RWPE1 (cell line): ENCODE measurements around the gene TBC1D14.
"Not testable (repeated sequence)": the region's sequence is repeated elsewhere in the genome, so short reads cannot be mapped to it uniquely, and the experiment has no call there.

ENCODE experiments used
- CTCF ChIA-PET: fragments of 350-600 bp; sonication (Branson Sonifier 250); formaldehyde crosslinking; extraction: SDS; loops from one replicate; lab custom pipeline; 2021; lab: Yijun Ruan, JAX
- POLR2A ChIA-PET: fragments of 400-600 bp; formaldehyde crosslinking; extraction: SDS; loops from one replicate; lab custom pipeline; 2020; ENCODE audit warnings: antibody characterized with exemption; ENCODE audit not compliant: low non-redundant PET; lab: Yijun Ruan, JAX
- DNase-seq: peaks from one replicate; pipeline ENCODE4 v3.0.0; 2012; ENCODE audit warnings: low spot score
- H3K27ac ChIP-seq: fragments of 450-650 bp; 2 replicates; pipeline ENCODE4 v1.5.1; 2017
- TF ChIP-seq, protein P1 (sequence below): fragments of 450-650 bp; conservative IDR thresholded peaks from 2 replicates; pipeline ENCODE4 v1.5.1; 2017; ENCODE audit warnings: low read depth, mild to moderate bottlenecking

Gene TBC1D14

DNA sequence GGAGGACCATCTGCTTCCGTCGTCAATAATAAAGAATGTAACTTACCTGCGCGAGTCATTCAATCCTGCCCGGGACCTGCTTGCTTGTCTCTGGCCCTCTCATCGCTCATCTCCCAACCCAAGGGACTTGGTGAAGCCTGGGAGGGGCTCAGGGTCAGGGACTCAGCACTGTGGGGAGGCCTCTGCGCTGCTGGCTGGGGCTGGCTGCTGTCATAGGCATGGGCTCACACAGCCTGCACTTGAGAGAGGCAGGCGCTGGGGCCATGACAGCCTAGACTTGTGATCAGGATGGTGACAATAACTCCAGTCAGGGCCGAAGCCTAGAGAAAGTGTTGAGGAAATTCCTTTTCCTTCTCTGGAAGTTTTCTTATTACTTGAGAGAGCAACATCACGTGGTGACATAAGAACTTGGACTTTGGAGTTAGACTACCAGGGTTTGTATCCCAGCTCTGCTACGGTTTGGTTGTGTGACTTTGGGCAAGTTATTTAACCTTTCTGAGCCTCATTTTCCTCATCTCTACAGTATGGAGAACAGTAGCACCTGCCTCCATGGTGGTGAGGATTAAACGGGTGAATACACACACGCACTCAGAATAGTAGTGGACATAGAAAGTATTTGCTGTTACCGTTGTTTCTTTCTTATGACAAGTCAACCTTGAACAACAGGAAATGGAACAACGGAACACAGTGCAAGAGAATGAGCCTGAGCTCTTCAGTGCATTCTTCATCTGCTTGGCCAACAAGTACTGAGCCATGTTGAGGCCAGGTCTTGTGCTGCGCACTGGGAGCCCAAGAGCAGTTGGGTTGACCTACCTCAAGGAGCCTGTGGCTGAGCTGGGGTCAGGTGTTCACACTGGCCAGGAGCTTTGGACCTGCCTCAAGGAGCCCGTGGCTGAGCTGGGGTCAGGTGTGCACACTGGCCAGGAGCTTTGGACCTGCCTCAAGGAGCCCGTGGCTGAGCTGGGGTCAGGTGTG, 60.5 kb downstream of the TBC1D14 start:
- H3K27ac ChIP-seq, result no peak overlapping the region
- POLR2A ChIA-PET, result no interaction called here
- no peak for DNase-seq
- TF ChIP-seq, protein P1, sequence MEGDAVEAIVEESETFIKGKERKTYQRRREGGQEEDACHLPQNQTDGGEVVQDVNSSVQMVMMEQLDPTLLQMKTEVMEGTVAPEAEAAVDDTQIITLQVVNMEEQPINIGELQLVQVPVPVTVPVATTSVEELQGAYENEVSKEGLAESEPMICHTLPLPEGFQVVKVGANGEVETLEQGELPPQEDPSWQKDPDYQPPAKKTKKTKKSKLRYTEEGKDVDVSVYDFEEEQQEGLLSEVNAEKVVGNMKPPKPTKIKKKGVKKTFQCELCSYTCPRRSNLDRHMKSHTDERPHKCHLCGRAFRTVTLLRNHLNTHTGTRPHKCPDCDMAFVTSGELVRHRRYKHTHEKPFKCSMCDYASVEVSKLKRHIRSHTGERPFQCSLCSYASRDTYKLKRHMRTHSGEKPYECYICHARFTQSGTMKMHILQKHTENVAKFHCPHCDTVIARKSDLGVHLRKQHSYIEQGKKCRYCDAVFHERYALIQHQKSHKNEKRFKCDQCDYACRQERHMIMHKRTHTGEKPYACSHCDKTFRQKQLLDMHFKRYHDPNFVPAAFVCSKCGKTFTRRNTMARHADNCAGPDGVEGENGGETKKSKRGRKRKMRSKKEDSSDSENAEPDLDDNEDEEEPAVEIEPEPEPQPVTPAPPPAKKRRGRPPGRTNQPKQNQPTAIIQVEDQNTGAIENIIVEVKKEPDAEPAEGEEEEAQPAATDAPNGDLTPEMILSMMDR, result no peak
- CTCF ChIA-PET, result no interaction called here

DNA sequence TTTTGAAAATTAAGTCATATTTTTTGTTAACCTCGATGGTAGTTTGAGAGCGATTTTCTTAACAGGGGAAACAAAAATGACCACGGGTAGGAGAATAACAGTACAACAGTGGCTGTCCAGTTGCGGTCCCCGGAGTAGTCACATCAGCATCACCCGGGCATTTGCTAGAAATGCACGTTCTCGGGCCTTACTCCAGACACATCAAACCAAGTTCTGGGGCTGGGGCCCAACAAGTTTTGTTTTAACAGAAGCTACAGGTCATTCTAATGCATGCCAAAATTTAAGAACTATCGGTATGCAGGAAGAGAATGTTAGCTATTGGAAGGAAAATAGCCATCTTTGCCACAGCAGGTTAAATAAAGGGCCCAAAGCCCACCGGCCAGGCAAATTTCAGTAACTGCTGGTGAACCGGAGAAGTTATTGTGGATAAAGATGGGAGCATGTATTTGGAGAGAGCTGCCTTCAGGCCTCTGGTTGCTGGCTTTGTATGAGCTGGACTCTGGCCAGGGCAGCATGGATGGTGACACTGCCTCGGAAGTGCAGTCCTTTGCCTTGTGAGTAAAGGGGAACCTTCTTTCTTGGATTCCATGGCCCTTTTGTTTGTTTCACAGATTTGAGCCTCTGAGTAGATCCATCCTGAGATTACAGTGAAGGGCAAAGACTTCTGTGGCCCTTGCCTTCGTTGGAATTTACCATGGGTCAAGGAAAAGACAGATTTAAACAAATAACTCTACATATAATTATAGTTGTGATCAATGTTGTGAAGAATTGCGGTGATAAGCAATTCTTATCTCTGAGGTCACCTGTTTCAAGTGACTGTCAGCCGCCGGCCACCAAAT, 62.1 kb downstream of the TBC1D14 start:
- TF ChIP-seq, protein P1, result no peak
- POLR2A ChIA-PET, result no interaction called here
- no peak for DNase-seq
- CTCF ChIA-PET, result no interaction called here
- no peak overlapping the region for H3K27ac ChIP-seq

DNA sequence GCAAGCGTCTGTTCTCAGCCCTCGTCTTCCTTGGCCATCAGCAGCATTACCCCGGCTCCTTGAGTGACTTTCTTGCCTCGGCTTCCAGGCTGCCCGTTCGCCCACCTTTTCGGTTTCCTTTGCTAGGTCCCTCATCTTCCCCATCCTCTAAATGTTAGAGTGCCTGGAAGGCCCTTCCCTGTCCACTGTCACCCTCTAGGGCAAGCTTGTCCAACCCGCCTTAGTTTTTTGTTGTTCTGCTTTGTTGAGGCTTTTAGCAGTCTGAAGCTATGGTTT, 62.7 kb downstream of the TBC1D14 start:
- ChIA-PET POLR2A (no interaction called here), CTCF (no interaction called here)
- H3K27ac ChIP-seq, result no peak overlapping the region
- TF ChIP-seq, protein P1, result no peak
- no peak for DNase-seq

DNA sequence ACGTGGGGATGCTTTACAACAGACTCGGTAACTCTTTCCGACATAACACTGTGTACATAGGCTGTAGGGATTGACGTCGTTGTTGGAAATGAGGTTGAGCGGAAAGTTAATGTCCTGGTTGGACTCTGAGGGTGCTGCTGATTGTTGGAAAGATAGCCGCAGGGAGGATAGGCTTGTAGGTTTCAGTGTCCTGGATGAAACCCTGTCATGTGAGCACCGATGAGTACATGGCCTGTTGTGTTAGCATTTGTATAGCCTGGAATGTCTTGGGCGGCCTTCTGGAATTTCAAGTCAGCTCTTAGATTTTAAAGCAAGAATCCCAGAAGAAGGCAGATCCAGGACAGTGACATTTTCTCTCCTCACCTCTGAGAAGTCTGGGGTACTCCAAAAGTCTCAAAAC, 63.3 kb downstream of the TBC1D14 start:
- TF ChIP-seq, protein P1, result no peak
- no peak for DNase-seq
- H3K27ac ChIP-seq, result no peak overlapping the region
- POLR2A ChIA-PET, result no interaction called here
- CTCF ChIA-PET, result interaction anchor here (0.6 kb wide), 1 partner anchor 64 kb away, joined by 3 read pairs; no protein-coding TSS in a partner anchor

DNA sequence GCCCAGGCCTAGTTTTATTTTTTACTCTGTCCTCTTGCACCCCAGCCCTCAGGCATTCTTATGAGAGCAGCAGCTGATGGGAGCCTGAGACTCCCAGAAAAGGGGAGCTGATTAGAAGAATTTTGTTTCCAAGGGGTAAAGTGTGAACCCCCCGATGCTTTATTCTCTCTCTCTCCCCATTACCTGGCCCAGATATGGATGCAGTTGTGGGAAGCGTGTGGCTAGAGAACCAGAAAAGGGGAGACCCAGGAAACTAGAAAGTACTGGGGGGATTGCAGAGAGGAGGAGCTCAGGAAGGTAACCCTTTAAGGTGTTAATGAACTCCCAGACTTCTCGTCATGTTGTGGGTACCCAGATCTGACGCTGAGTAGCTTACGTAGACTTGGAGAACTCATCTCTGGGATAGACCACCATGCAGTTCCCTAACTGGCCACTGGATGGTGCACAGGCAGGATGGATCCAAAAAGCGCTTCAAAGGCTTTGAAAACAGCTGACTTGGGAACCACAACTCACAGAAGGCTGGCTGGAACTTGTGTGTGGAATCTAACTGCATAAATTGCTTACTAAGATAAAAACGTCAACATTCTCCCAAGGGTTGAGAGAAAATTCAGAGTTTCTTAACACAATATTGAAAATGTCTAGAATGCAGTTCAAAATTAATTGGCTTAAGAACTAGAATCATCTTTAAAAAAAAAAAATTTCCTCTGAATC, 64.7 kb downstream of the TBC1D14 start:
- peak; percentile 70 for DNase-seq
- ChIA-PET POLR2A (no interaction called here), CTCF (interaction anchor here (0.5 to 1.7 kb wide), 13 partner anchors 9 to 114 kb away, joined by 3 to 11 read pairs (median 4); no protein-coding TSS in a partner anchor)
- TF ChIP-seq, protein P1, result peak; percentile 94
- no peak overlapping the region for H3K27ac ChIP-seq

DNA sequence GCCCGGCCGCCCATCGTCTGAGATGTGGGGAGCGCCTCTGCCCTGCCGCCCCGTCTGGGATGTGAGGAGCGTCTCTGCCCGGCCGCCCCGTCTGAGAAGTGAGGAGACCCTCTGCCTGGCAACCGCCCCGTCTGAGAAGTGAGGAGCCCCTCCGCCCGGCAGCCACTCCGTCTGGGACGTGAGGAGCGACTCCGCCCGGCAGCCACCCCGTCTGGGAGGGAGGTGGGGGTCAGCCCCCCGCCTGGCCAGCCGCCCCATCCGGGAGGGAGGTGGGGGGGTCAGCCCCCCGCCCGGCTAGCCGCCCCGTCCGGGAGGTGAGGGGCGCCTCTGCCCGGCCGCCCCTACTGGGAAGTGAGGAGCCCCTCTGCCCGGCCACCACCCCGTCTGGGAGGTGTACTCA, 68.2 kb downstream of the TBC1D14 start:
- CTCF ChIA-PET, H3K27ac ChIP-seq, DNase-seq, POLR2A ChIA-PET: not testable (repeated sequence)
